Colonic mucosa (tissue), 4 donors: ENCODE data around the gene GFER. TPM values are rescaled to one million over a fixed set of nuclear protein-coding genes. Genes with fewer than 3 reads are reported as not detected.

Source experiments
- DNase-seq: peaks from one replicate; pipeline ENCODE4 v3.0.0-alpha.2; 2020
- H3K27ac ChIP-seq: fragments of 200-600 bp; one replicate; pipeline ENCODE4 v1.8.0; 2021
- H3K27me3 ChIP-seq: fragments of 200-600 bp; one replicate; pipeline ENCODE4 v1.8.0; 2021
- H3K36me3 ChIP-seq: fragments of 200-600 bp; one replicate; pipeline ENCODE4 v1.8.0; 2021
- H3K4me1 ChIP-seq: fragments of 200-600 bp; one replicate; pipeline ENCODE4 v1.8.0; 2021; ENCODE audit warnings: mild to moderate bottlenecking
- H3K4me3 ChIP-seq: fragments of 200-600 bp; one replicate; pipeline ENCODE4 v1.8.0; 2021
- H3K9ac ChIP-seq, 2 donors: one replicate each; pipeline ENCODE4 v1.7.0; 2013; ENCODE audit warnings: control low read depth in 2 of 2, low read depth in 2 of 2, low read length in 2 of 2
- H3K9me3 ChIP-seq: fragments of 200-600 bp; one replicate; pipeline ENCODE4 v1.8.0; 2021
- CTCF ChIP-seq: fragments of 200-600 bp; IDR thresholded peaks from one replicate; pipeline ENCODE4 v1.8.0; 2022; ENCODE audit warnings: antibody characterized with exemption, mild to moderate bottlenecking
- intact Hi-C: fragments of 100-400 bp; cut with DNase I; formaldehyde crosslinking; loops from one replicate; pipeline ENCODE4 v1.14.1; 2022
- total RNA-seq, 2 donors: library from RNA; stranded (reverse); fragmentation: NEBNext Ultra II Directional in 1 of 2; extraction: Animal tissue kit (Norgen Biotek cat#: 25700) in 1 of 2; gene quantifications; one replicate each; pipeline ENCODE4 v1.2.1, GENCODE V29; 2021
- donor health status: healthy.
- donor health status: DM: no; HTN: no; CAD: no.
- donor health status: DM: no; HTN: no; CAD: no.

GFER gene
- total RNA-seq, 2 donors from 2014 or later: 76.6 to 79.5 TPM

GRCh38 chr16:2006317-2006716 lies 22.3 kb downstream of the GFER start:
- H3K9ac ChIP-seq: no peak overlapping the region
- intact Hi-C loops: no loop called here
- H3K27me3 ChIP-seq: no peaks in the 10 kb centered on the region
- no peak for DNase-seq
- no peak overlapping the region for H3K27ac ChIP-seq
- peaks cover 31% of the 10 kb centered on the region for H3K4me1 ChIP-seq
- TF ChIP-seq CTCF: no peak
- peaks cover 15% of the 10 kb centered on the region for H3K36me3 ChIP-seq
- no peak overlapping the region for H3K4me3 ChIP-seq
- H3K9me3 ChIP-seq: no peaks in the 10 kb centered on the region

DNA sequence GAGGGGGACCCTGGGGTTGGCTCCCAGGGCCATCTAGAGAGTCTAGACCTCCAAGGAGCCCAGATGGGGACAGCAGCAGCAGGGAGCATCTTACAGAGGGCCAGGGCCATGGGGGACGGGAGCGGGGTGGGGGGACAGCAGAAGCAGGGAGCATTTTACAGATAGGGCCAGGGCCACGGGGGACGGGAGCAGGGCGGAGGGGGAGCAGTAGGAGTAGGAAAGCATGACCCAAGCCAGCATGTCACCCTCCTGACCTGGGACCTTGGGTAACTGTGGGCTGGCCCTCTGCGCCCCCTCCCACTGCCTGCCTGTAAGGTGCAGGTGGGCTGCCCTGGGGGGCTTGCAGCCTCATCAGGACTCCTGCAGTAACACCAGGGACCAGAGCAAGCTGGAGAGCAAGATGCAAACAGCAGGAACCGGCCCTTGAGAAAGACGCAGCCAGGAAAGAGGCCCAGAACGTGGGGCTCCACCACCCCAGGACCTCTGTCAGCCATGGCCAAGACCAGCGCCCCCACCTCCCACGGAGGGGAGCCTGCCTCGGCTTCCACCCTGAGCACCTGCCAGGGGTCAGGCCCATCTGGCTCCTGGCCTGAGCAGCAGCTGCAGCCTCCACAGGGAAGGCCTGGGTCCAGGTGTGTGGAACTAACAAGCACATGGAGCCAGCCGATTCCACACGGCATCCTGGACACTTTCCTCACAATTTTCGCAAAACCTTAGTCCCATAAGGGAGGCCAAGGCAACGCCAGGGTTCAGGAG lies 23.3 kb downstream of the GFER start:
- Histone ChIP-seq H3K36me3 (peaks cover 6% of the 10 kb centered on the region), H3K9ac (peak overlapping the region in 1 of 2 donors; percentile 98), H3K4me3 (no peak overlapping the region), H3K27me3 (no peaks in the 10 kb centered on the region), H3K4me1 (peaks cover 31% of the 10 kb centered on the region), H3K9me3 (no peaks in the 10 kb centered on the region), H3K27ac (peak overlapping the region; percentile 72)
- intact Hi-C loops: no loop called here
- DNase-seq: no peak
- TF ChIP-seq CTCF: no peak

- no peak for TF ChIP-seq CTCF
- Histone ChIP-seq H3K36me3 (peaks cover 5% of the 10 kb centered on the region), H3K27me3 (no peaks in the 10 kb centered on the region), H3K9ac (peak overlapping the region; percentile 98), H3K4me1 (peaks cover 31% of the 10 kb centered on the region), H3K4me3 (peak overlapping the region; percentile 95), H3K27ac (peak overlapping the region; percentile 72), H3K9me3 (no peaks in the 10 kb centered on the region)
- DNase-seq: peak; percentile 71
- intact Hi-C loops: no loop called here
Measured at GRCh38 chr16:2008009-2008526, 24.1 kb downstream of the GFER start.

- peak overlapping the region; percentile 72 for H3K27ac ChIP-seq
- TF ChIP-seq CTCF: no peak
- peak; percentile 52 for DNase-seq
Measured at GRCh38 chr16:2008631-2009163, 24.7 kb downstream of the GFER start.

DNA sequence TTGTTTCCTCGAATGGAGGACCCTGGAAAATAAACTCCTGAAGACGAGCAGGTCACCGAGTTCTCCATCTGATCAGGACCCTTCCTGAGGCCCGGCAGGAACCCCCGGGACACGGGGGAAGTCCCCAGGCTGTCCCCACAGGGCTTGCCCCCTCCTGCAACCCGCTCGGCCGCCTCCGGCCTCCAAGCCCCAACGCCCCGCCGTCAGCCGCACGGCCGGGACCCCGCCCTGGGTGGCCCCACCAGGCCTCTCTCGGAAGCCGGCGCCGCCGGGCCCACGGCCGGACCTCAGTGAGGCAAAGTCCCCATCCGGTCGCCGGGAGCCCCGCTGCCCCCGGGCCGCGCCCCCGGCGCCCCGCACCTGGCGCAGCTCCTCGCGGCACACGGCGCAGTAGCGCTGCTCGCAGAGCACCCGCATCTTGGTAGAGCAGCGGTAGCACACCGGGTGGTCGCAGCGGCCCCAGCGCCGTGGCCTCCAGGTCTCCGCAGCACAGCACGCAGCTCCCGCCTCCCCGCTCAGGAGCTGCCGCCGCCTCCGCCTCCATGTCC lies 25.2 kb downstream of the GFER start:
- DNase-seq: no peak
- peak overlapping the region; percentile 98 for H3K9ac ChIP-seq
- H3K9me3 ChIP-seq: no peaks in the 10 kb centered on the region
- no peaks in the 10 kb centered on the region for H3K36me3 ChIP-seq
- H3K4me3 ChIP-seq: peak overlapping the region; percentile 95
- peak overlapping the region; percentile 72 for H3K27ac ChIP-seq
- peaks cover 27% of the 10 kb centered on the region for H3K4me1 ChIP-seq
- no peaks in the 10 kb centered on the region for H3K27me3 ChIP-seq
- no peak for TF ChIP-seq CTCF
- intact Hi-C loops: no loop called here

More at GRCh38 chr16:2008631-2009163, 24.7 kb downstream of the GFER start:
- no peaks in the 10 kb centered on the region for H3K27me3 ChIP-seq
- no peaks in the 10 kb centered on the region for H3K36me3 ChIP-seq
- H3K4me1 ChIP-seq: peaks cover 31% of the 10 kb centered on the region
- intact Hi-C loops: no loop called here
- peak overlapping the region; percentile 95 for H3K4me3 ChIP-seq
- H3K9me3 ChIP-seq: no peaks in the 10 kb centered on the region
- H3K9ac ChIP-seq: peak overlapping the region; percentile 98
